Mesothelial cell of epicardium (in vitro differentiated cells): ENCODE results near the gene KRTAP3-1. TPM values are rescaled to one million over a fixed set of nuclear protein-coding genes. Genes with fewer than 3 reads are reported as not detected.

Experiments used
- DNase-seq, 2 experiments: peaks; one replicate each; pipeline ENCODE4 v3.0.0; 2021; ENCODE audit warnings: low spot score in 2 of 2; ENCODE audit not compliant: unreplicated experiment in 2 of 2
- H3K27ac Mint-ChIP-seq: 2 replicates; pipeline ENCODE4 v1.8.0; 2021; ENCODE audit warnings: mixed read lengths
- H3K27me3 Mint-ChIP-seq: 2 replicates; pipeline ENCODE4 v1.8.0; 2021; ENCODE audit warnings: low read depth, mixed read lengths
- H3K36me3 Mint-ChIP-seq: 2 replicates; pipeline ENCODE4 v1.8.0; 2021; ENCODE audit warnings: mixed read lengths
- H3K4me1 Mint-ChIP-seq: 2 replicates; pipeline ENCODE4 v1.8.0; 2021; ENCODE audit warnings: mixed read lengths
- H3K4me3 Mint-ChIP-seq: 2 replicates; pipeline ENCODE4 v1.8.0; 2021; ENCODE audit warnings: mild to moderate bottlenecking, moderate library complexity, mixed read lengths
- H3K9me3 Mint-ChIP-seq: 2 replicates; pipeline ENCODE4 v1.8.0; 2021; ENCODE audit warnings: mixed read lengths
- total RNA-seq: library from RNA; stranded (reverse); gene quantifications from 3 replicates; pipeline ENCODE4 v1.2.1, GENCODE V29; 2021
- TF ChIP-seq, protein P1 (sequence below): fragments of 200-600 bp; sonication (generic); IDR thresholded peaks from one replicate; pipeline ENCODE4 v1.5.0; 2021; ENCODE audit warnings: antibody characterized with exemption; ENCODE audit not compliant: unreplicated experiment

Gene KRTAP3-1
- total RNA-seq, 1 donor from 2014 or later: 1.3 TPM

DNA sequence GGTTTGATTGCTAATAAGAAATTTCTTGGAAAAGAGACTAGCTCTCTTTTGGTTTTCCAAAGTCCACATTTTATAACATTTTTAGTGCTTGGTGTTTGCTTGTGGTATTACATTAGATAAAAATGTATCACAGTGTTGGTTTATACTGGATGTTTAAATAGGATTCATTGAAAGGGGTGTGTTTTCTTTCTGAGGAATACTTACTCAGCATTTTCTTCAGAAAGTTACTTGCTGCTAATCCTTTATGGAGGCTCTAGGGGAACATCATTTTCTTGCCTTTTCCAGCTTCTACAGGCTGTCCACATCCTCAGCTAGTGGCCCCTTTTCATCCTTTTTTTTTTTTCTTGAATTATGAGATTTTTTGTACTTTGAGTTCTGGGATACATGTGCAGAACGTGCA lies 41.3 kb downstream of the KRTAP3-1 start:
- DNase-seq: no peak
- Mint-ChIP-seq H3K4me1 (no peaks in the 10 kb centered on the region), H3K36me3 (peaks cover 1% of the 10 kb centered on the region), H3K9me3 (peaks cover 24% of the 10 kb centered on the region), H3K27ac (no peak overlapping the region), H3K27me3 (no peaks in the 10 kb centered on the region), H3K4me3 (no peak overlapping the region)
- TF ChIP-seq, protein P1, sequence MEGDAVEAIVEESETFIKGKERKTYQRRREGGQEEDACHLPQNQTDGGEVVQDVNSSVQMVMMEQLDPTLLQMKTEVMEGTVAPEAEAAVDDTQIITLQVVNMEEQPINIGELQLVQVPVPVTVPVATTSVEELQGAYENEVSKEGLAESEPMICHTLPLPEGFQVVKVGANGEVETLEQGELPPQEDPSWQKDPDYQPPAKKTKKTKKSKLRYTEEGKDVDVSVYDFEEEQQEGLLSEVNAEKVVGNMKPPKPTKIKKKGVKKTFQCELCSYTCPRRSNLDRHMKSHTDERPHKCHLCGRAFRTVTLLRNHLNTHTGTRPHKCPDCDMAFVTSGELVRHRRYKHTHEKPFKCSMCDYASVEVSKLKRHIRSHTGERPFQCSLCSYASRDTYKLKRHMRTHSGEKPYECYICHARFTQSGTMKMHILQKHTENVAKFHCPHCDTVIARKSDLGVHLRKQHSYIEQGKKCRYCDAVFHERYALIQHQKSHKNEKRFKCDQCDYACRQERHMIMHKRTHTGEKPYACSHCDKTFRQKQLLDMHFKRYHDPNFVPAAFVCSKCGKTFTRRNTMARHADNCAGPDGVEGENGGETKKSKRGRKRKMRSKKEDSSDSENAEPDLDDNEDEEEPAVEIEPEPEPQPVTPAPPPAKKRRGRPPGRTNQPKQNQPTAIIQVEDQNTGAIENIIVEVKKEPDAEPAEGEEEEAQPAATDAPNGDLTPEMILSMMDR: no peak

DNA sequence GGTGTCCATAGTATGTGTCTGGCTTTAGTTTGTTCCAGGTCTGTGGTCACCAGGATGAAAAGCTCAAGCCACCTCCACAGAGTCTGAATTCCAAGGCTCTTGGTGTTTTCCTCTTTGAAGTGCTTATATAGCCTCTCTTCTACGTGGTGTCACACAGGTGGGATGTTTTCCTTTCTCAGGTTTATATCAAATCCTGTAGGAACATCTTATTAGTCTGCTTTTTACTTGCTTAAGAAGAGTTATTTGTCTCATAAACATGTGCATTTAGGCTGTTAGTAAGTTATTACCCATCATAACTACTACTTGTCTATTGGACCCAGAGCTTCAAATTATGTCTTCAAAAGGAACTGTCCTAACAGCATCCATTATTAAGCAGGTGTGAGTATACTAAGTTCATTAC lies 42.1 kb downstream of the KRTAP3-1 start, which contains the start of gene KRT39:
Gene KRT39, minus strand, starts transcription at position 101 of the 400 bp plus-strand sequence. Its CDS starts 92 bp downstream, at position 9.
- H3K27me3 Mint-ChIP-seq: no peaks in the 10 kb centered on the region
- H3K36me3 Mint-ChIP-seq: peaks cover 1% of the 10 kb centered on the region
- TF ChIP-seq, protein P1: no peak
- H3K4me1 Mint-ChIP-seq: no peaks in the 10 kb centered on the region
- H3K9me3 Mint-ChIP-seq: peaks cover 24% of the 10 kb centered on the region
- no peak for DNase-seq
- H3K27ac Mint-ChIP-seq: no peak within 1 kb of the TSS
- no peak within 1 kb of the TSS for H3K4me3 Mint-ChIP-seq

DNA sequence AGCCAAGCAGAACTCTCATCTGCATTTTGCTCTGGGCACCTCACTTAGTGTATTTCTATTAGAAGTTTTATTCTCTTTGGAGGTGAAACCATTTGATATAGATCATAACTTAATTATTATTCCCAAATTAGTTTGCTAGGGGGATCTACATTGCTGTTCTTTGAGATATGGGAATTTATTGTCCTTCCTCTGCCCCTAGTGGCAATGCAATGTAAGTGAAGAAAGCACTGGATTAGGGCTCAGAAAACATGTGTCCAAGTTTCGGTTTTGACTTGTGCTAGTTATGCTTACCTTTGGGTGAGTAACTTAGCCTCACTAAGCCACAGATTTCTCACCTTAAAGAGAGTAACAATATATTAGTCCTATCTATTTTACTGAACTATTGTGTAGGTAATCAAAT lies 45.1 kb downstream of the KRTAP3-1 start:
- no peak for DNase-seq
- peaks cover 13% of the 10 kb centered on the region for H3K9me3 Mint-ChIP-seq
- H3K27me3 Mint-ChIP-seq: no peaks in the 10 kb centered on the region
- H3K4me1 Mint-ChIP-seq: peaks cover 16% of the 10 kb centered on the region
- TF ChIP-seq, protein P1: peak; percentile 65
- H3K27ac Mint-ChIP-seq: no peak overlapping the region
- H3K36me3 Mint-ChIP-seq: no peaks in the 10 kb centered on the region
- no peak overlapping the region for H3K4me3 Mint-ChIP-seq

DNA sequence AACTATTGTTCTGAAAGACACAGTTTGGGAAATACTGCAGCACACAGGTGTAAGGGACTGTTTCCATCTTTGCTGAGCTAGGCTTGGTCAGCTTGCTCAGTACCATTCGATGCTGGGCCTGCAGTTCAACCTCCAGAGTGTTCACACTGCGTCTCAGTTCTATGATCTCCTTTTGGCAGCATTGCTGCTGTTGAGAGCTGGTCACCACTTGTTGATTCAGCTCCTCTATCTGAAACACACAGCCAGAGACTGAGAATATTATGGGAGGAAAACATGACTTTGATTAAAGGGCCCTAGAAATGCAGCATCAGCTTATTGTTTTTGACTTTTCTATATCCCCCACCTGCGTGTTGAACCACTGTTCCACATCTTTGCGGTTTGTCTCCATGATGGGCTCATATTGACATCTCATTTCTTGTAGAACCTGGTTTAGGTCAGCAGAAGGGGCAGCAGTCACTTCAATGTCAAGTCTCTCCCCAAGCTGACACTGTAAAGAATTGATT lies 46.8 kb downstream of the KRTAP3-1 start:
- H3K9me3 Mint-ChIP-seq: peaks cover 9% of the 10 kb centered on the region
- H3K36me3 Mint-ChIP-seq: no peaks in the 10 kb centered on the region
- no peak overlapping the region for H3K4me3 Mint-ChIP-seq

DNA sequence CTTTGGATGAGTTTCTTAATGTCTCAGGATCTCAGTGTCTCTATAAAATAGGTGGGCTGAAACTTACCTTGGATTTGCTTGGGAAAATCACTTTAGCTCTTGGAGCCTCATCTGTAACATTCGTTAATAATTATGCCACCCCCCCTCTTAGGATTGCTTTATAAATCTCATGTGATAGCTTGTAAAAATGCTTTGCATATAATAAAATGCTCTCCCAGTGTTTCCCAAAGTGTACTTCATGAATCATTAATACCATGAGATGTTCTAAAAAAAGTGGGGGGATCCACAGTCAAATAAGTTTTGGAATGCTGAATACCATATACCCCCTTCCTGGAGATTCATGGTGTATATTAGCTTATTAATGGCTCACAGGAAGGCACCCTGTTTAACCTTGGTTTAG lies 47.3 kb downstream of the KRTAP3-1 start:
- H3K36me3 Mint-ChIP-seq: no peaks in the 10 kb centered on the region
- H3K27me3 Mint-ChIP-seq: no peaks in the 10 kb centered on the region
- H3K4me3 Mint-ChIP-seq: no peak overlapping the region
- DNase-seq: no peak
- peaks cover 9% of the 10 kb centered on the region for H3K9me3 Mint-ChIP-seq
- TF ChIP-seq, protein P1: no peak
- no peak overlapping the region for H3K27ac Mint-ChIP-seq
- peaks cover 38% of the 10 kb centered on the region for H3K4me1 Mint-ChIP-seq

More for the DNA sequence above, 46.8 kb downstream of the KRTAP3-1 start:
- Mint-ChIP-seq H3K4me1 (peaks cover 33% of the 10 kb centered on the region), H3K27me3 (no peaks in the 10 kb centered on the region), H3K27ac (no peak overlapping the region)
- TF ChIP-seq, protein P1: no peak
- DNase-seq: no peak

DNA sequence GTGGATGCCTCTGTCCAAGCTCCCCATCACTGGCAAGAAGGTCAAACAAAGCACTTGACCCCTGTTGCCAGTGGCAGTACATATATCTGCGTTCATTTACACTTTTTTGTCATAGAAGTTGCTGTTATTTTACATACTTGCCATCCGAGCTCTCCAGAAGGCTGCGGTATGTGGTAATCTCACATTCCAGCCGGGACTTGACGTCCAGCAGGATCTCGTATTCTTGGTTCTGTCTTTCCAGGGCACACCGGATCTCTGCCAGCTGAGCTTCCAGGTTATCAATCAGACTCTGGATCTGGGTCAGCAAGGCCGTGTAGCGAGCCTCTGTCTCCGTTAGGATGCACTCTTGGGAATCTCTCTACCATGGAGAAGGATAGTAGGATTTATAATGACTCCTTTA lies 48.8 kb downstream of the KRTAP3-1 start:
- Mint-ChIP-seq H3K27ac (peak overlapping the region; percentile 95), H3K9me3 (peaks cover 4% of the 10 kb centered on the region), H3K36me3 (no peaks in the 10 kb centered on the region), H3K4me1 (peaks cover 52% of the 10 kb centered on the region), H3K27me3 (no peaks in the 10 kb centered on the region), H3K4me3 (peak overlapping the region; percentile 39)
- DNase-seq: no peak
- TF ChIP-seq, protein P1: no peak
